HCEC 1CT (cell line): ENCODE data around the gene SNAPC3.

Experiments
- DNase-seq: peaks from one replicate; pipeline ENCODE4 v3.0.0-alpha.2; 2017

SNAPC3 gene

GRCh38 chr9:15498246-15498995, 75.7 kb downstream of the SNAPC3 start:
- no peak for DNase-seq

DNA sequence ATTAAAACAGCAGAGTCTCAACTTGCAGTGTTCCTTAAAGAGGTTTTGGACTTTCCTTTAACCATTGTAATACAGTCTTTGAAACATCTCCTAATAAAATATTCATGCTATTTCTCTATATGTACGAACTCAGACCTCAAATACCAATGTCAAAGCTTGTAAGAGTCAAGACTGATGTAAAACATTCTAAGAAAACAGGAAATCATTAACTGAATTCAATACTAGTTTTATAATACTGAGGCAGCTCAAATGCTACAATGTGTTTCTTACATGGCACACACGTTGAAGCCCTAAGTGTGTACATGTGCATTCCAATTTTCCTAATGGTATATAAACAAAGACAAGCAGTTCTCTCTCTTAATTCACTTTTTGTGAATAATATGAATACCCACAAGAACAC, 76.5 kb downstream of the SNAPC3 start:
- no peak for DNase-seq

DNA sequence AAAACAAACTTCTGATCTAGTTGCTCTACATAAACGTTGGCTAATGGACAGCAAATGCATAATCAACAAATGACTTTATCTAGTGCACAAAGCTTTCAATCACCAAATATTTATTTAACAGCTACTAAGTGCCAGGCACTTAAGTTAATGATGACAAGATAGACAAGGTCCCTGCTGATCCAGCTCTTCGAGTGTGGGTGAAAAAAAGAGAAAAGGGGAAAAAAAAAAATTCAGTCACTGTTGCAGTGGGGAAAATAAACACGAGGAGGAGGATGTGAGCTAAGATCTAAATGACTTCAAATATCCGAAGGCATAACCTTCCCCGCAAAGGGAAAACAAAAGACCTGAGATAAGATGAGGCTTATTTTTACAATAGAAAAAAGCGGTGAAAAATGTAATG, 78.5 kb downstream of the SNAPC3 start:
- DNase-seq, result no peak

DNA sequence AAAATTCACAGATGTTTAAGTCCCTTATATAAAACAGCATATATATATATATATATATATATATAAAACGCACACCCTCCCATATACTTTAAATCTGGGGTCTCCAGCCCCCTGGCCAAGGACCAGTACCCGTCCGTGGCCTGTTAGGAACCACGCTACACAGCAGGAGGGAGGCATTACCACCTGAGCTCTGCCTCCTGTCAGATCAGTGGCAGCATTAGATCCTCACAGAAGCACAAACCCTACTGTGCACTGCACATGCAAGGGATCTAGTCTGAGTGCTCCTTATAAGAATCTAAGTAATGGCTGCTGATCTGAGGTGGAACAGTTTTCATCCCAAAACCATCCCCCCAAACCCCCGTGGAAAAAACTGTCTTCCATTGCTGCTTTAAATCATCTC, 79.1 kb downstream of the SNAPC3 start:
- DNase-seq, result no peak

GRCh38 chr9:15505921-15506320, 83.2 kb downstream of the SNAPC3 start:
- no peak for DNase-seq

DNA sequence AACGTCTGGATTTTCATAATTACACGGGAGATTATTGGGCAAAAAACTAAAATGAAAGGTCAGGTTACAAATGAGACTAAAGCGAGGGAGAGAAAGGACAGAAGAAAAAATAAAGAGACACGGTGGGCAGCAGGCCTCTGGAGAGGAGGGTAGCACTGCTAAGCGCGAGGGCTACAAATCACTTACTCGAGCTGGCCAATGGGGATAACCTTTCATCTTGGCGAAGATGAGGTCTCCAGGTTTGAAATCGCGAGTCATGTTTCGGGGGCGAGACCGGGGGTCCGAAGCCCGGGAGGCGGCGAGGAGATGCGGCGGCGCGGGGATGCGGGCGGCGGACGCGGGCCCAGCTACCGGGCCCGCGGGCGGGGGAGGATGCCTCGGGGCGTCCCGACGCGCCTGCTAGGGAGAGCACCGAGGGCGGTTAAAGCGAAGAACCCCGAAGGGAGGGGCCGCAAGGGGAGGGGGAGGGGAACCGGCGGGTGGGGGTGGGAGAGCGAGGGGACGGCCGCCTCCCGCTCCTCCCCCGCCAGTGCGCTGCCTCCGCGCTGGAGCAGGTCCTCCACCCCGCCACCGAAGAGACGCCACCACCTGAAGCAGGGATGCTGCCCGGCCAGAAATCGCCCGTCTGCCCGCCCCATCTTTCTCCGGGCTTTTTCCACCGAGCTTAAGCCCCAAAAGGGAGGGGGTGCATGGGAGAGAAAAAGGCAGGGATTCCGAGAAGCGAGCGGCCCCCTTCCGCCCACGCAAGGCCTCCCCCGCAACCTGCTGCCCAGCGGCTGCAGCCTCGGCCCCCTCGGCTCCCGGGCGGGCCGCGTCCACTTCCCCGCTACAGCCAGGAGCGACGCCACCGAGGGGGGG, 87.5 kb downstream of the SNAPC3 start:
- peak; percentile 15 for DNase-seq

DNA sequence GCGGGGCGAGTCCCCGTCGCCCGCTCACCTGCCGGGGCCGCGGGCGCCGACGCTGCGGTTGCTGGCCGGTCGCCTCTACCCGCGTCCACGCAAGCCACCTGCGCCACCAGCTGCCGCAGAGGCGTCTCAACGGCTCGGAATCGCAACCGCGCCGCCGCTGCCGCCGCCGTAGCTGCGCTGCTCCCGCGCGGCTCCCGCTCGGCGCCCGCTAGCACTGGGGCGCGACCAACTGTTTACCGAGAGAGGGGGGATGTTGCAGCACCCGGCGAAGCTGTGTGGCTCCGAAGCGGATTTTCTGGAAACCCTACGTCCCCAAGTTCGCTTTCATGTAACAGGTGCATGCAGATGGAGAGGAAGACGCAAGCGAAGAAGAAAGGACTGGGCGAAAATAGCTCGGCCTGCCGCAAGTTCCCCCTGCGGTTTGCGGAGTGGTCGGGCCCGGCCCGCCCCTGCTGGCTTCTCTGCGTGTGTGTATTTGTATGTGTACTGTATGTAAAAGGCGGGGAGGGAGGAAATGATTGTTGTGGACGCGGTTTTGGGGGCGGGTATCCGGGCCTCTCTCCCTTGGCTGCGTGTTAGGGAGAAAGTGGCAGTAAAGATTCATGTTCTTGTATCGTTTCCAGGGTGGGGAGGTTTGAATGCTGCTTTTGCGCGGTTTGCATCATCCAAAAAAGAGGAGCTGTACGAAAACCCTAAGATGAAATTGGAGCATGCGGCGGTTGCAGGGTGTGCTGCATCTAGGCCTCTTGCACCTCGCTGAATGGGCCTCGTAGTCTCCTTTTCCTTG, 88.3 kb downstream of the SNAPC3 start, which contains the start of gene PSIP1:
PSIP1 (minus strand) TSS at position 182 of the 787 bp plus-strand sequence. CDS start 782 bp downstream, outside the sequence.
- DNase-seq, result peak; percentile 79
